NCI-H1417 (cell line): ENCODE data around the gene PSME1.

Source experiments
- DNase-seq, 3 experiments: peaks; one replicate each; lab custom pipeline; 2025; lab: John Stamatoyannopoulos, UW

The PSME1 gene

GRCh38 chr14:24135834-24136683 is at the start of gene PSME1:
Gene PSME1, plus strand, starts transcription at chr14:24136194. Its CDS starts 69 bp downstream, at chr14:24136263.
- DNase-seq, result peak; percentile 95 to 96 (median 96)

- no peak for DNase-seq
Measured at GRCh38 chr14:24087004-24087403, 49.0 kb upstream of the PSME1 start.

- DNase-seq, result no peak
Measured at GRCh38 chr14:24088095-24088494, 47.9 kb upstream of the PSME1 start.

- peak in 1 of 3 experiments; percentile 38 for DNase-seq
Measured at GRCh38 chr14:24089890-24090289, 46.1 kb upstream of the PSME1 start.

GRCh38 chr14:24092110-24092504 is 43.9 kb upstream of the PSME1 start:
- DNase-seq, result no peak

GRCh38 chr14:24092505-24093206 is 43.3 kb upstream of the PSME1 start:
- DNase-seq, result no peak

GRCh38 chr14:24093207-24093900 is 42.6 kb upstream of the PSME1 start:
- DNase-seq, result no peak

GRCh38 chr14:24093901-24094840 is 41.8 kb upstream of the PSME1 start, which contains the start of gene PCK2:
Gene PCK2, plus strand, starts transcription at chr14:24094311. Its CDS starts 95 bp downstream, at chr14:24094406.
- DNase-seq, result peak; percentile 87 to 97 (median 94)

GRCh38 chr14:24094841-24095270 is 41.1 kb upstream of the PSME1 start:
- no peak for DNase-seq

GRCh38 chr14:24095271-24096068 is 40.5 kb upstream of the PSME1 start:
- DNase-seq, result peak in 2 of 3 experiments; percentile 42 to 53

- DNase-seq, result no peak
Measured at GRCh38 chr14:24096545-24097181, 39.3 kb upstream of the PSME1 start.

- DNase-seq, result no peak
Measured at GRCh38 chr14:24098229-24098926, 37.6 kb upstream of the PSME1 start.

- peak; percentile 57 to 83 (median 65) for DNase-seq
Measured at GRCh38 chr14:24098927-24099813, 36.8 kb upstream of the PSME1 start.

GRCh38 chr14:24100197-24100981 is 35.6 kb upstream of the PSME1 start:
- DNase-seq, result no peak

- DNase-seq, result no peak
Measured at GRCh38 chr14:24100982-24101494, 35.0 kb upstream of the PSME1 start.

- no peak for DNase-seq
Measured at GRCh38 chr14:24102357-24103048, 33.5 kb upstream of the PSME1 start.

- no peak for DNase-seq
Measured at GRCh38 chr14:24103451-24103850, 32.5 kb upstream of the PSME1 start.
